Osteocyte (in vitro differentiated cells): Measurements from ENCODE around the gene BTD. TPM values are rescaled to one million over a fixed set of nuclear protein-coding genes. Genes with fewer than 3 reads are reported as not detected.
A peak's percentile ranks its signal among the peaks of the same experiment; 100 is the strongest.

ENCODE experiments used
- DNase-seq: peaks from one replicate; pipeline ENCODE4 v3.0.0; 2021; ENCODE audit warnings: mixed read lengths; ENCODE audit not compliant: unreplicated experiment; ENCODE audit errors: extremely low spot score
- H3K27ac Mint-ChIP-seq: one replicate; pipeline ENCODE4 v1.8.0; 2021; ENCODE audit warnings: mild to moderate bottlenecking, mixed read lengths; ENCODE audit not compliant: unreplicated experiment
- H3K27me3 Mint-ChIP-seq: one replicate; pipeline ENCODE4 v1.8.0; 2021; ENCODE audit warnings: mixed read lengths; ENCODE audit not compliant: unreplicated experiment
- H3K36me3 Mint-ChIP-seq: one replicate; pipeline ENCODE4 v1.8.0; 2021; ENCODE audit warnings: mixed read lengths; ENCODE audit not compliant: unreplicated experiment
- H3K4me1 Mint-ChIP-seq: one replicate; pipeline ENCODE4 v1.8.0; 2021; ENCODE audit warnings: mixed read lengths; ENCODE audit not compliant: unreplicated experiment
- H3K4me3 Mint-ChIP-seq: one replicate; pipeline ENCODE4 v1.8.0; 2021; ENCODE audit warnings: mild to moderate bottlenecking, moderate library complexity, mixed read lengths; ENCODE audit not compliant: unreplicated experiment
- H3K9me3 Mint-ChIP-seq: one replicate; pipeline ENCODE4 v1.8.0; 2021; ENCODE audit warnings: mixed read lengths; ENCODE audit not compliant: unreplicated experiment
- CTCF ChIP-seq: fragments of 200-600 bp; sonication (generic); IDR thresholded peaks from 2 replicates; pipeline ENCODE4 v1.5.0; 2021; ENCODE audit warnings: antibody characterized with exemption, mild to moderate bottlenecking, moderate library complexity
- total RNA-seq: library from RNA; stranded (reverse); gene quantifications from 2 replicates; pipeline ENCODE4 v1.2.1, GENCODE V29; 2021

BTD gene
- total RNA-seq, 1 donor from 2014 or later: 28.9 TPM

- Mint-ChIP-seq H3K9me3 (no peaks in the 10 kb centered on the region), H3K4me3 (no peak overlapping the region), H3K27ac (peak overlapping the region; percentile 96), H3K27me3 (no peaks in the 10 kb centered on the region), H3K36me3 (peaks cover 7% of the 10 kb centered on the region), H3K4me1 (peaks cover 83% of the 10 kb centered on the region)
- no peak for DNase-seq
- TF ChIP-seq CTCF: no peak
Measured at GRCh38 chr3:15638193-15638890, 36.8 kb downstream of the BTD start.

GRCh38 chr3:15638891-15639262 lies 37.3 kb downstream of the BTD start:
- Mint-ChIP-seq H3K27me3 (no peaks in the 10 kb centered on the region), H3K27ac (peak overlapping the region; percentile 63), H3K9me3 (no peaks in the 10 kb centered on the region), H3K4me1 (peaks cover 77% of the 10 kb centered on the region), H3K36me3 (peaks cover 7% of the 10 kb centered on the region), H3K4me3 (no peak overlapping the region)
- no peak for DNase-seq
- no peak for TF ChIP-seq CTCF

- peaks cover 66% of the 10 kb centered on the region for H3K4me1 Mint-ChIP-seq
- DNase-seq: no peak
- TF ChIP-seq CTCF: no peak
- H3K27me3 Mint-ChIP-seq: no peaks in the 10 kb centered on the region
- H3K9me3 Mint-ChIP-seq: peaks cover 4% of the 10 kb centered on the region
- H3K27ac Mint-ChIP-seq: peak overlapping the region; percentile 97
- H3K4me3 Mint-ChIP-seq: no peak overlapping the region
- H3K36me3 Mint-ChIP-seq: peaks cover 7% of the 10 kb centered on the region
Measured at GRCh38 chr3:15645246-15645645, 43.7 kb downstream of the BTD start.

GRCh38 chr3:15645740-15646501 lies 44.4 kb downstream of the BTD start:
- Mint-ChIP-seq H3K9me3 (peaks cover 4% of the 10 kb centered on the region), H3K4me3 (peak overlapping the region; percentile 32), H3K4me1 (peaks cover 63% of the 10 kb centered on the region), H3K27me3 (no peaks in the 10 kb centered on the region), H3K27ac (peak overlapping the region; percentile 97), H3K36me3 (peaks cover 7% of the 10 kb centered on the region)
- peak; percentile 90 for DNase-seq
- no peak for TF ChIP-seq CTCF

- DNase-seq: peak; percentile 92
- Mint-ChIP-seq H3K4me3 (peak overlapping the region; percentile 42), H3K27me3 (no peaks in the 10 kb centered on the region), H3K4me1 (peaks cover 53% of the 10 kb centered on the region), H3K9me3 (peaks cover 4% of the 10 kb centered on the region), H3K27ac (peak overlapping the region; percentile 97), H3K36me3 (peaks cover 4% of the 10 kb centered on the region)
- TF ChIP-seq CTCF: no peak
Measured at GRCh38 chr3:15646851-15647511, 45.4 kb downstream of the BTD start.
